ENCODE results near the gene WAS. TPM values are rescaled to one million over a fixed set of nuclear protein-coding genes. Genes with fewer than 3 reads are reported as not detected.
A peak's percentile ranks its signal among the peaks of the same experiment; 100 is the strongest.

The WAS gene
- total RNA-seq, 1 experiment from 2014 or later, result 0.43 TPM

DNA sequence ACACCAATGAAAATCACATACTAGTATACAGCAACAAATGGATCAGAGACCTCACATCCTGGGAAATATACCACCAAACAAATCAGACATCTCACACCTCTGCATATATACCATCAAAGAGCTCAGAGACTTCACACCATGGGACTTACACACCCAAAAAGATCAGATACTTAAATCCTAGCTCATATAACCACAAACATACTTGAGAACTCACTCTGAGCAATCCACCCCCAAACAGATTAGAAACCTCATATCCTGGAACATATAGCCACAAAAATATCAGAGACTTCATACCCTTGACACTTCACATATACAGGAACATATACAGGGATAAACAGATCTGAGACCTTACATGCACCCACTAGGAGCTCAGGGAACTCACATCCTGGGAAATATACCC lies 45.1 kb downstream of the WAS start:
- ChIA-PET CTCF (no interaction called here), POLR2A (interaction anchor here (1.3 kb wide), 1 partner anchor 8 kb away, joined by 4 read pairs; no protein-coding TSS in a partner anchor)
- H3K36me3 Mint-ChIP-seq (ENCODE audit: insufficient read depth, unreplicated experiment), result no peaks in the 10 kb centered on the region
- BruUV-seq (replicated peaks), result no TSS peak
- H3K27me3 Mint-ChIP-seq (ENCODE audit: insufficient read depth, unreplicated experiment), result no peaks in the 10 kb centered on the region
- Histone ChIP-seq H3K4me3 (ENCODE audit: low read depth, low read length) (no peak overlapping the region), H3K4me1 (no peaks in the 10 kb centered on the region), H3K36me3 (ENCODE audit: control insufficient read depth, insufficient read depth, low read length) (no peaks in the 10 kb centered on the region), H3K27me3 (replicated peaks; ENCODE audit: control insufficient read depth, insufficient read depth, low read length) (no peaks in the 10 kb centered on the region), H3K9me3 (no peaks in the 10 kb centered on the region)
- TF ChIP-seq, protein P1, sequence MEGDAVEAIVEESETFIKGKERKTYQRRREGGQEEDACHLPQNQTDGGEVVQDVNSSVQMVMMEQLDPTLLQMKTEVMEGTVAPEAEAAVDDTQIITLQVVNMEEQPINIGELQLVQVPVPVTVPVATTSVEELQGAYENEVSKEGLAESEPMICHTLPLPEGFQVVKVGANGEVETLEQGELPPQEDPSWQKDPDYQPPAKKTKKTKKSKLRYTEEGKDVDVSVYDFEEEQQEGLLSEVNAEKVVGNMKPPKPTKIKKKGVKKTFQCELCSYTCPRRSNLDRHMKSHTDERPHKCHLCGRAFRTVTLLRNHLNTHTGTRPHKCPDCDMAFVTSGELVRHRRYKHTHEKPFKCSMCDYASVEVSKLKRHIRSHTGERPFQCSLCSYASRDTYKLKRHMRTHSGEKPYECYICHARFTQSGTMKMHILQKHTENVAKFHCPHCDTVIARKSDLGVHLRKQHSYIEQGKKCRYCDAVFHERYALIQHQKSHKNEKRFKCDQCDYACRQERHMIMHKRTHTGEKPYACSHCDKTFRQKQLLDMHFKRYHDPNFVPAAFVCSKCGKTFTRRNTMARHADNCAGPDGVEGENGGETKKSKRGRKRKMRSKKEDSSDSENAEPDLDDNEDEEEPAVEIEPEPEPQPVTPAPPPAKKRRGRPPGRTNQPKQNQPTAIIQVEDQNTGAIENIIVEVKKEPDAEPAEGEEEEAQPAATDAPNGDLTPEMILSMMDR (IDR thresholded peaks at IDR 0.05; ENCODE audit: insufficient read depth in 1 of 2, low read depth in 1 of 2, low read length in 1 of 2, severe bottlenecking in 1 of 2, unreplicated experiment in 1 of 2), result no peak
- no peak for DNase-seq
- intact Hi-C loops (cut with micrococcal nuclease; ENCODE audit: unreplicated experiment), result no loop called here
- H3K27ac Mint-ChIP-seq (ENCODE audit: unreplicated experiment), result no peak overlapping the region
- H3K4me1 Mint-ChIP-seq (ENCODE audit: low read depth, unreplicated experiment), result no peaks in the 10 kb centered on the region
- no peak overlapping the region for H3K4me3 Mint-ChIP-seq (ENCODE audit: unreplicated experiment)
- H3K9me3 Mint-ChIP-seq (ENCODE audit: unreplicated experiment), result no peaks in the 10 kb centered on the region

- peak overlapping the region; percentile 72 for H3K27ac Mint-ChIP-seq (ENCODE audit: unreplicated experiment)
- POLR2A ChIA-PET, result interaction anchor here (0.6 to 0.9 kb wide), 2 partner anchors 161 to 167 kb away, joined by 4 to 5 read pairs; partner anchors contain the start of genes PQBP1 and TIMM17B
- H3K9me3 Mint-ChIP-seq (ENCODE audit: unreplicated experiment), result no peaks in the 10 kb centered on the region
- peak overlapping the region; percentile 77 for H3K4me3 Mint-ChIP-seq (ENCODE audit: unreplicated experiment)
- H3K27me3 Mint-ChIP-seq (ENCODE audit: insufficient read depth, unreplicated experiment), result no peaks in the 10 kb centered on the region
- peaks cover 6% of the 10 kb centered on the region for H3K4me1 Mint-ChIP-seq (ENCODE audit: low read depth, unreplicated experiment)
- Histone ChIP-seq H3K27me3 (replicated peaks; ENCODE audit: control insufficient read depth, insufficient read depth, low read length) (no peaks in the 10 kb centered on the region), H3K4me1 (no peaks in the 10 kb centered on the region; the same call in 1 of the 2 replicates), H3K4me3 (ENCODE audit: low read depth, low read length) (no peak overlapping the region), H3K36me3 (ENCODE audit: control insufficient read depth, insufficient read depth, low read length) (no peaks in the 10 kb centered on the region), H3K9me3 (no peaks in the 10 kb centered on the region)
- DNase-seq, result no peak
- intact Hi-C loops (cut with micrococcal nuclease; ENCODE audit: unreplicated experiment), result loop anchor here (2.0 kb wide), 2 partner anchors 18 to 40 kb away; partner anchors contain the start of gene SUV39H1
- H3K36me3 Mint-ChIP-seq (ENCODE audit: insufficient read depth, unreplicated experiment), result peaks cover 12% of the 10 kb centered on the region
- BruUV-seq (replicated peaks), result no TSS peak
- TF ChIP-seq, protein P1 (IDR thresholded peaks at IDR 0.05; ENCODE audit: insufficient read depth in 1 of 2, low read depth in 1 of 2, low read length in 1 of 2, severe bottlenecking in 1 of 2, unreplicated experiment in 1 of 2), result no peak
- CTCF ChIA-PET, result no interaction called here
Measured at GRCh38 chrX:48736303-48736702, 52.7 kb downstream of the WAS start.

GRCh38 chrX:48736878-48737212 lies 53.2 kb downstream of the WAS start:
- TSS peak; percentile 75 for BruUV-seq (replicated peaks)
- CTCF ChIA-PET, result interaction anchor here (1.0 kb wide), 1 partner anchor 105 kb away, joined by 4 read pairs; no protein-coding TSS in a partner anchor
- peaks cover 12% of the 10 kb centered on the region for H3K36me3 Mint-ChIP-seq (ENCODE audit: insufficient read depth, unreplicated experiment)
- H3K27me3 Mint-ChIP-seq (ENCODE audit: insufficient read depth, unreplicated experiment), result no peaks in the 10 kb centered on the region
- no peaks in the 10 kb centered on the region for H3K9me3 ChIP-seq
- POLR2A ChIA-PET, result interaction anchor here (0.6 to 1.4 kb wide), 9 partner anchors 9 to 454 kb away, joined by 3 to 15 read pairs (median 5); partner anchors contain the start of genes HDAC6, PQBP1, SUV39H1 and TIMM17B
- TF ChIP-seq, protein P1 (IDR thresholded peaks at IDR 0.05; ENCODE audit: insufficient read depth in 1 of 2, low read depth in 1 of 2, low read length in 1 of 2, severe bottlenecking in 1 of 2, unreplicated experiment in 1 of 2), result no peak
- H3K4me3 ChIP-seq (ENCODE audit: low read depth, low read length), result peak overlapping the region; percentile 25
- no peaks in the 10 kb centered on the region; the same call in 1 of the 2 replicates for H3K4me1 ChIP-seq
- peak overlapping the region; percentile 72 for H3K27ac Mint-ChIP-seq (ENCODE audit: unreplicated experiment)
- peaks cover 6% of the 10 kb centered on the region for H3K4me1 Mint-ChIP-seq (ENCODE audit: low read depth, unreplicated experiment)
- no peak for DNase-seq
- no peaks in the 10 kb centered on the region for H3K36me3 ChIP-seq (ENCODE audit: control insufficient read depth, insufficient read depth, low read length)
- intact Hi-C loops (cut with micrococcal nuclease; ENCODE audit: unreplicated experiment), result loop anchor here (1.0 to 2.0 kb wide), 3 partner anchors 18 to 65 kb away; partner anchors contain the start of genes HDAC6 and SUV39H1
- H3K4me3 Mint-ChIP-seq (ENCODE audit: unreplicated experiment), result peak overlapping the region; percentile 77
- no peaks in the 10 kb centered on the region for H3K9me3 Mint-ChIP-seq (ENCODE audit: unreplicated experiment)
- H3K27me3 ChIP-seq (replicated peaks; ENCODE audit: control insufficient read depth, insufficient read depth, low read length), result no peaks in the 10 kb centered on the region

All from Caco-2 (cell line).